GM18909 (cell line): Measurements from ENCODE around the gene ENDOV.

Experiments
- ATAC-seq: cut with Tn5 transposase; IDR thresholded peaks from one replicate; pipeline ENCODE4 v1.9.1; 2021; ENCODE audit warnings: mild to moderate bottlenecking; ENCODE audit not compliant: unreplicated experiment, poor library complexity

Gene ENDOV

DNA sequence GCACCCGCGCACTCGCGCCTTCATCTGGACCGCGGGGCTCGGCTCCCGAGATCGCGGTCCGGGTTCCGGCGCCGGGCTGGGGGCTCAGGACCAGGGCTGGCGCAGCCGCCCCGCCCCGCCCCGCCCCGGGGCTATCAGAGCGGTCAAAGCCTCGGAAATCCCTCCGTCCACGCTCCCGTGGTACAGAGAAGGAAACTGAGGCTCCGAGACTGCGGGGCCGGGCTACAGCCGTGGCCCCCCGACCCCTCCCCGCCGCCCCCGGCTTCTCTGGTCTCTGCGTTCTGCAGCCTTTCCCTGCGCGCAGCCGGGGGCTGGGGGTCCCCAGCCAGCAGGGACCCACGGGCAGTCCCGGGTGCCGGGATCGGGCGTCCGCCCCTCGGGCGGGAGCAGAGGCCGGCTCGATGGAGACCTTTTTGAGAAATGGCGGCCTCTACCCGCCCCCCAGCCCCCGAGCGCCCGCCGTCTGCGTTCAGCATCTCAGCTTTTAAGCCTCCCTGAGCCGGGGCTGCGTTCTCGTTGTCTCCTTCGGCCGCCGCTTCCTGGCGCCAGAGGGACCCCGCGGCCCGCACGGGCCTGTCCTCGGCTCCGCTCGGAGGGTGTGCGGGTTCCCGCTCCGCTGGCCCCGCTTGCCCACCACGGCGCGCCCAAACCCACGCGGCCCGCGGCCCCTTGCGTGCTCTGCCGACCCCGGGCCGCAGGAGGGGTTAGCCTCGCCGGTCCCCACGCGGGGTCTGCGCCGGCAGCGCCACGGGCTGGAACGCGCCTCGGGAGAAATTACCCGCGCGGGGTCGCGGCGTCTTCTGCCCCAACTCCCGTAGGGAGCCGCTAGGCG, 62.9 kb downstream of the ENDOV start:
- no peak for ATAC-seq

DNA sequence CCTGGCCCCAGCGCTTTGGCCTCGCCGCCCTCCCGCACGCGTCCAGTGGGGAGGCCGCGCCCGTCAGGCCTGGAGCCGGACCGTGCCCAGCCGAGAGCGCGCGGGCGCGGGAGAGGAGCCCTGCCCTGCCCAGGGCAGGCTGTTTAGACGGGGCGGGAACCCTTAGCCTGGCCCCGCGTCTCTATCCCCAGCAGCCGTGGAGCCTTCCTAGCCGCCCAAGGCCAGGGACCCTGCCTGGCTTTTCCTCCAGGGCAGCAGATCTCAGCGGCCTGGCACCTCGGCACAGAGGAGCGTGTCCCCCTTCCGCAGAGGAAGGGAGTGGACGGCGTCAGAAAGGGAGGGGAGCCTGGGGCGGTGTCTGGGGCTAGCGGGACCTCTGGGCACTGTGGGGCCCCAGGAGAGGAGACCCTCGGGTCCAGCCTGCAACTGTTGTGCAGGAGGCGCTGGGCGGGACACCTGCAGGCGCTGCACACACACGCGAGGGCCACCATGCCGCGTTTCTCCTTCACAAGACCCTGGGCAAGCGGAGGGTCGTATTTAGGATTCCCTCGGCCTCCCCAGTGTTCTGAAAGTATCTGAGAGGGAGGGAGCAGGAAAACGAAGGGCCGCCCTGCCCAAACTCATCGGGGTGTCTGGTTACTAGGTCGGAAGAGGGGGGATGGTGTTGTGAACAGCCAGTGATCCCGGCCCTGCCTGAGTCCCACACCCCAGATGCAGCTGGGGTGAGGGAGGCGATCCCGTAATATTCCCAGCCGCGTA, 63.7 kb downstream of the ENDOV start:
- ATAC-seq: no peak

DNA sequence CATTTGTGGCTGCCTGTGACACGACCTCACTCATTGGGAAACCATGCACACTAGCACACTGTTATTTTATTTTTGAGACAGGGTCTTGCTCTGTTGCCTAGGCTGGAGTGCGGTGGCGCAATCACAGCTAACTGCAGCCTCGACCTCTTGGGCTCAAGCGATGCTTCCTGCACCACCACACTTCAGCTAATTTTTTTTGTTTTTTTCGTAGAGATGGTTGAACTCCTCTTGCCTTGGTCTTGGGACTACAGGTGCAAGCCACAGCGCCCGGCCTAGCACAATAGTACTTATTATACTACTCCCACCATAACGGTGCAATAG, 64.2 kb downstream of the ENDOV start:
- ATAC-seq: no peak

DNA sequence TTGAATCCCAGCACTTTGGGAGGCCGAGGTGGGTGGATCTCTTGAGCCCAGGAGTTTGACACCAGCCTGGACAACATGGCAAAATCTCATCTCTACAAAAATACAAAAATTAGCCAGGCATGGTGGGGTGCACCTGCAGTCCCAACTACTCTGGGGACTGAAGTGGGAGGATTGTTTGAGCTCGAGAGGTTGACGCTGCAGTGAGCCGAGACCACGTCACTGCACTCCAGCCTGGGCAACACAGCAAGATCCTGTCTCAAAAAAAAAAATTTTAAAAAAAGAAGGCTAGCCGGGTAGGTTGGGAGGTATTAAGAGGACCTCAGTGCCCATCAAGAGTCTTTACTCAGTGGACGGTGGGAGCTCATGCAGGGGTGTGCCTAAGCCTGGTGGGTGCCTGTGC, 65.3 kb downstream of the ENDOV start:
- ATAC-seq: no peak

DNA sequence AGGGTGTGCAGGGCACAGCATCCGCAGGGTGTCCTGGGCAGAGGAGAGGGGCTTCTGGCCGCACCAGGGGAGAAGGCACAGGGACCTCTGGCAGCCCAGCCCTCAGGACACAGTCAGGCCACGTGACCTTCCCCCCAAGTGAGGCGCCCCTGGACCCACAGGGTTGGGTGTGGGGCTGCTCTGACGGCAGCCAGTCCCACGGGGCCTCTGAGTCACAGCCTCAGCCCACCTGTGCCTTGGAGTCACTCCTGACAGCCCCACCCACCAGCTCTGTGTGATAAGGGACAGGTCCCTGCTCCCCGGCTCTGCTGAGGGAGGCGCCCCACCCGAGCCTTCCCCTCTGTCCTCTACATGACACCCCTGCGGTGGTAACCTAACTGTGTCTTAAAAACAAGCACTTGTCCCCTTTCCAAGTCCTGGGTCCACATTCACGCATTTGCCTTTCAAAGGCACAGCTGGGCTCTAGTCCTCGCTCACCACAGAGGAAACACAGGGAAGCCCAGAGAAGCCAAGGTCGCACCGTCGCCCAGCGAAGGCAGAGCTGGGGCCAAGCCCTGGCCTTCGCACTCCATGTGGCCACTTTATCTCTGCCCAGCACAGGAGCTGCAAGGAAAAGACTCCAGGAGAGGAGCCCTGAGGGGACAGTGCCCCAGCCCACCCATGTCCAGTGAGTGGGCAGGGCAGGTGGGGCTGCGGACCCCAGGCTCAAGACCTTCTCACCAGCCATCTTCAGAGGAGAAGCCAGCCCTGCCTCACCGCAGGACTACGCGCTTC, 66.5 kb downstream of the ENDOV start:
- ATAC-seq: no peak

DNA sequence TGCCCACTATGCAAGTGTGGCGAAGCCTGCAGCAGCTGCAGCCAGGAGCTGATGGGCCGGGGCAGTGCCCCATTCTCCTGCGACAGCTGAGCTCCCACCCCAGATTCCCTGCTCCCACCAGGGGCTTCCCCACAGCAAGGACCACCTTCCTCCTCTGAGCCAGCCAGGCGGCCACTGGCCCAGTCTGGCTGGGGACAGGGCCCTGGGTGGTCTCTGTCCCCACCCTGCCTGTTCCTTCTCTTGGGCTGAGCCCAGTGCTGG, 67.0 kb downstream of the ENDOV start:
- no peak for ATAC-seq

DNA sequence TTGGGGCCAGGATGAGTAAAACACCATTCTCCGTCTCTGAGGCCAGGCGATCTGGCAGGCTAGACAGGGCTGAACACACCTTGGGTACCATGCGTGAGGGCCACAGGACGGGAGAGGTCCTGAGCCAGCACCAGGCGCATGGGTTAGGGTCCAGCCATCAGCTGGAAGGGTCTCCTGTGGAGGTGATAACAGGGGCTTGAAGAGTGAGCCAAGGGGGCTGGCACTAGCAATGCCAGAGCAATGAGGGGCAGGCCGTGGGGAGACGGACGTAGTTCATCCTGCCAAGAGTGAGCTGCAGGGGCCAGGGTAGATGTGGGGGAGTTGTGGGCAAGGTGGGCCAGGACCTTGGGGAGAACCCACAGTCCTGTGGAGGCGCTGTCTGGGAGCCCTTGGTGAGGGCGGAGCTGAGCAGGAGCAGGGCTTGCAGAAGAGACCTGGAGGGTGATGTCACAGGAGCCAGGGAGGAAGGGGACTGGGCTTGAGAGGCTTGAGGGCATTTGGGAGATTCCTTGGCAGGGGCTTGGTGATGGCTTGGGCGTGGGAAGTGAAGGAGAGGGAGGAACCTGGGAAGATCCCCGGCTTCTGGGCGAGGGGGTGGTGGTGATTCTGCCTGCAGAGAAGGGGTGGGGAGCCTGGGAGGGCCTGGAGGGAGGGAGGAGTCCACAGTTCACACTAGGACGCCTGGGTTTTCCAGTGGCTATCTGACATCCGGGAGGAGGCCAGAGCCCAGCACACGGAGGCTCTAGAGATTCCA, 67.8 kb downstream of the ENDOV start:
- no peak for ATAC-seq

DNA sequence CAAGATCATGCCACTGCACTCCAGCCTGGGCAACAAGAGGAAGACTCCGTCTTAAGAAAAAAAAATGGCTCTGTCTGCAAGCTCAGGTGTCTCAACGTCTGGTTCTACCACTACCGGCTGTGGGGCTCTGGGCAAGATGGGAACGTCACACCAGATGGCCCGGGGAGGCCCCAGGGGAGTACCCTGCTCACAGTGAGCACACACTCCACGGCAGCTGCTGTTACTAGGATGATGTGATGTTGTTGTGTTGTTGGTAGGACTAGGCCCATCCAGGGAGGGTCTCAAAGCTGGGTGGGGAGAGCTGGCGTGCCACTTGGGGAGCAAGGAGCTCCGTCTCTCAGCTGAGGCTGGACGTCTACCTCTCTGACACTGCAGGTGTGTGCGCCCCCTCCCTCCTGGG, 70.9 kb downstream of the ENDOV start:
- no peak for ATAC-seq

DNA sequence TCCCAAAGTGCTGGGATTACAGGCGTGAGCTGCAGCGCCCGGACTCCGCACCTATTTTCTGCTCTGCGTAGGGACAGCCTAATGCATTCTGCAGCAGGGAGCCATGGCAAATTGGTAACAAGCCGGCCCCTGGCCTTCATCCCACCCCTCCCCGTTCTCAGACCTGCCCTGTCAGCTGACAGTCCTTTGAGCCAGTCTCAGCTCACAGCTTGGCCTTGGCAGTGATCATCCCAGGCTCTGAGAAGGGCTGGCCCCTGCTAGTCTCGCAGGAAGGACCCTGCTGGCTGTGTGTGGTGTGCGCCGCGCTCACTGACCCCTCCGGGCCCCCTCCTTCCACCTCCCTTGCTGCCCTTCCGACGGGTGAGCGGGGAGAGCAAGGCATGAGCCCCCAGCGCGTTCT, 71.7 kb downstream of the ENDOV start:
- no peak for ATAC-seq

DNA sequence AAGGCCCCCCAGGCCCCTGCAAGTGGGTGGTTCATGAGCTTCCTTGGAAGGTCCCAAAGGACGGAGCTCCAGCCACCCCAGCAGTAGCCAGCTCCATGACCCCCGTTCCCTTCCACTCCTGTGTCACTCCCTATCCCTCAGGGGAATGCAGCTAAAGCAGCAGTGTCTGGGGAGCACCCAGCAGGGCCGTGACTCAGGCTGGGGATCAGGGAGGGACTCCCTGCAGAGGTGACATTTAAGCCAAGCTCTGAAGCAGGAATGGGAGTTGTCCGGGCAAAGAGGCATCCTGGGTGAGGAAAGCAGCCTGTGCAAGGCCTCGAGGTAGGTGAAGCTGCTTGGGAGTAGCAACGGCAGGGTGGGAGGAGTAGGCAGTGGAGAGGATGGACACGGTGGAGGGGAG, 72.5 kb downstream of the ENDOV start:
- no peak for ATAC-seq
